ENCODE results near the gene RNF152. TPM values are rescaled to one million over a fixed set of nuclear protein-coding genes. Genes with fewer than 3 reads are reported as not detected.

RNF152 gene
- total RNA-seq, 1 experiment from 2014 or later: 3.6 TPM

- ChIA-PET CTCF (no interaction called here), POLR2A (ENCODE audit: low non-redundant PET) (no interaction called here)
- no TSS peak for BruUV-seq (replicated peaks)
- DNase-seq (ENCODE audit: low spot score): no peak
- no peak for TF ChIP-seq EZH2 (IDR thresholded peaks at IDR 0.05; ENCODE audit: borderline replicate concordance, low read depth, low read length, poor library complexity, severe bottlenecking)
- no peak for TF ChIP-seq CTCF (conservative IDR thresholded peaks at IDR 0.05; ENCODE audit: low read depth, low read length)
- H3K9me3 ChIP-seq (ENCODE audit: low read depth, low read length, poor library complexity, severe bottlenecking): no peaks in the 10 kb centered on the region
- H3K36me3 ChIP-seq (ENCODE audit: insufficient read depth, low read length, poor library complexity, severe bottlenecking): no peaks in the 10 kb centered on the region
- no peak overlapping the region for H3K4me3 ChIP-seq (ENCODE audit: low read depth, low read length, poor library complexity, severe bottlenecking)
- intact Hi-C loops (cut with micrococcal nuclease; ENCODE audit: unreplicated experiment): no loop called here
- H3K27ac ChIP-seq (ENCODE audit: low read depth, low read length, poor library complexity, severe bottlenecking): no peak overlapping the region
- no peaks in the 10 kb centered on the region for H3K4me1 ChIP-seq (ENCODE audit: insufficient read depth, low read length, poor library complexity, severe bottlenecking)
- H3K27me3 ChIP-seq (replicated peaks; ENCODE audit: insufficient read depth, low read depth, low read length, poor library complexity): no peaks in the 10 kb centered on the region
These were observed 71.1 kb downstream of the RNF152 start for GRCh38 chr18:61821748-61822147.

DNA sequence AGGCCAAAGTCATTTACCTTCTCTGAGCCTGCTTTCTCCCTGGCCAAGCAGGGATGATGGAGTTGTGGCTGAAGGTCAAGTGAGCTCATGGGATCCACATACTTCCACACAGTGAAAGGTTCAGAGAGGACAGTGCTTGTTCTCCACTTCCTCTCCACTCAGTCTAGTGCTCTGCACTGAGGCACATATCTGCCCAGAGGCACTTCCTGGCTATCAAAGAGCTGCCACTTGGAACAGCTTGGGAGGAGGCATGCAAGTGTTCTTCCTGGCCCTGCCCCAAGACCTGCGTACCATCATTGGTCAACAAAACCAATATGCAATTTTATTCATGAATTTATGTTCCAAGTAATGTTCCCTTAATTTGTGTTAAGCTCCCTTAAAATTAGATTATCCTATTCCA, 71.9 kb downstream of the RNF152 start:
- DNase-seq (ENCODE audit: low spot score): no peak
- Histone ChIP-seq H3K27me3 (replicated peaks; ENCODE audit: insufficient read depth, low read depth, low read length, poor library complexity) (no peaks in the 10 kb centered on the region), H3K4me1 (ENCODE audit: insufficient read depth, low read length, poor library complexity, severe bottlenecking) (no peaks in the 10 kb centered on the region), H3K36me3 (ENCODE audit: insufficient read depth, low read length, poor library complexity, severe bottlenecking) (no peaks in the 10 kb centered on the region), H3K9me3 (ENCODE audit: low read depth, low read length, poor library complexity, severe bottlenecking) (no peaks in the 10 kb centered on the region), H3K27ac (ENCODE audit: low read depth, low read length, poor library complexity, severe bottlenecking) (no peak overlapping the region), H3K4me3 (ENCODE audit: low read depth, low read length, poor library complexity, severe bottlenecking) (no peak overlapping the region)
- TF ChIP-seq CTCF (conservative IDR thresholded peaks at IDR 0.05; ENCODE audit: low read depth, low read length) (no peak), EZH2 (IDR thresholded peaks at IDR 0.05; ENCODE audit: borderline replicate concordance, low read depth, low read length, poor library complexity, severe bottlenecking) (no peak)
- no TSS peak for BruUV-seq (replicated peaks)
- ChIA-PET CTCF (no interaction called here), POLR2A (ENCODE audit: low non-redundant PET) (no interaction called here)
- intact Hi-C loops (cut with micrococcal nuclease; ENCODE audit: unreplicated experiment): no loop called here

- TF ChIP-seq EZH2 (IDR thresholded peaks at IDR 0.05; ENCODE audit: borderline replicate concordance, low read depth, low read length, poor library complexity, severe bottlenecking) (no peak), CTCF (conservative IDR thresholded peaks at IDR 0.05; ENCODE audit: low read depth, low read length) (no peak)
- no peaks in the 10 kb centered on the region for H3K9me3 ChIP-seq (ENCODE audit: low read depth, low read length, poor library complexity, severe bottlenecking)
- no peaks in the 10 kb centered on the region for H3K36me3 ChIP-seq (ENCODE audit: insufficient read depth, low read length, poor library complexity, severe bottlenecking)
- no peak for DNase-seq (ENCODE audit: low spot score)
- CTCF ChIA-PET: no interaction called here
- H3K27me3 ChIP-seq (replicated peaks; ENCODE audit: insufficient read depth, low read depth, low read length, poor library complexity): no peaks in the 10 kb centered on the region
- intact Hi-C loops (cut with micrococcal nuclease; ENCODE audit: unreplicated experiment): no loop called here
- no peak overlapping the region for H3K27ac ChIP-seq (ENCODE audit: low read depth, low read length, poor library complexity, severe bottlenecking)
- H3K4me3 ChIP-seq (ENCODE audit: low read depth, low read length, poor library complexity, severe bottlenecking): no peak overlapping the region
- H3K4me1 ChIP-seq (ENCODE audit: insufficient read depth, low read length, poor library complexity, severe bottlenecking): no peaks in the 10 kb centered on the region
- BruUV-seq (replicated peaks): no TSS peak
- POLR2A ChIA-PET (ENCODE audit: low non-redundant PET): no interaction called here
These were observed 75.7 kb downstream of the RNF152 start for GRCh38 chr18:61817086-61817485.
